NCI-H2107 (cell line): ENCODE results near the gene OR2S2.
"Not testable (repeated sequence)": the region's sequence is repeated elsewhere in the genome, so short reads cannot be mapped to it uniquely, and the experiment has no call there.

Experiments used
- DNase-seq: peaks from one replicate; lab custom pipeline; 2025; lab: John Stamatoyannopoulos, UW

Gene OR2S2

GRCh38 chr9:35958104-35958837 lies at the start of gene OR2S2:
OR2S2 (minus strand) TSS chr9:35958154; CDS start chr9:35958098, 56 bp downstream.
- DNase-seq: no peak

GRCh38 chr9:36007316-36007708 lies 49.4 kb upstream of the OR2S2 start:
- no peak for DNase-seq

GRCh38 chr9:36006549-36007315 lies 48.8 kb upstream of the OR2S2 start:
- no peak for DNase-seq

GRCh38 chr9:36005891-36006290 lies 47.9 kb upstream of the OR2S2 start:
- no peak for DNase-seq

DNA sequence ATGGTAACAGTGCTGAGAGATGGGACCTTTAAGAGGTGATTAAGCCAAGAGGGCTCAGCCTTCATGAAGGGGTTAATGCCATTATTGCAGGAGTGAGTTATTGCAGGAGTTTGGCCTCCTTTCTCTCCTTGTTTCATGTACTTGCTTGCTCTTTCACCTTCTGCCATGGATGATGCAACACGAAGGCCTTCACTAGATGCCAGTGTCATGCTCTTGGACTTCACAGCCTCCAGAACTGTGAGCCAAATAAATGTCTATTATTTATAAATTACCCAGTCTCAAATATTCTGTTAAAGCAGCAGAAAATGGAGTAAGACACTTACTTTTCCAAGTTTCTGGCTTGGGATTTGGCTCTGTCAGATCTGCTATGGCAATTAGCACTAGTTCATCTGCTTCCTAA lies 40.4 kb upstream of the OR2S2 start:
- no peak for DNase-seq

DNA sequence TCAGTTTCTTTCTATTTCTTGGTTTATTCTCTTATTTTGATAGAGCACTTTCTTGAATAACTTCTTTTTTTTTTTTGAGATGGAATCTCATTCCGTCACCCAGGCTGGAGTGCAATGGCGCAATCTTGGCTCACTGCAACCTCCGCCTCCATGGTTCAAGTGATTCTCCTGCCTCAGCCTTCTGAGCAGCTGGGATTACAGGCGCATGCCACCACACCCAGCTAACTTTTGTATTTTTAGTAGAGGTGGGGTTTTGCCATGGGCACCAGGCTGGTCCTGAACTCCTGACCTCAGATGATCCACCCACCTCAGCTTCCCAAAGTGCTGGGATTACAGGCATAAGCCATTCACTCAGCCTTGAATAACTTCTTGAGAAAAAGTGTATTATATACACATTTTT lies 39.1 kb upstream of the OR2S2 start:
- DNase-seq: not testable (repeated sequence)

DNA sequence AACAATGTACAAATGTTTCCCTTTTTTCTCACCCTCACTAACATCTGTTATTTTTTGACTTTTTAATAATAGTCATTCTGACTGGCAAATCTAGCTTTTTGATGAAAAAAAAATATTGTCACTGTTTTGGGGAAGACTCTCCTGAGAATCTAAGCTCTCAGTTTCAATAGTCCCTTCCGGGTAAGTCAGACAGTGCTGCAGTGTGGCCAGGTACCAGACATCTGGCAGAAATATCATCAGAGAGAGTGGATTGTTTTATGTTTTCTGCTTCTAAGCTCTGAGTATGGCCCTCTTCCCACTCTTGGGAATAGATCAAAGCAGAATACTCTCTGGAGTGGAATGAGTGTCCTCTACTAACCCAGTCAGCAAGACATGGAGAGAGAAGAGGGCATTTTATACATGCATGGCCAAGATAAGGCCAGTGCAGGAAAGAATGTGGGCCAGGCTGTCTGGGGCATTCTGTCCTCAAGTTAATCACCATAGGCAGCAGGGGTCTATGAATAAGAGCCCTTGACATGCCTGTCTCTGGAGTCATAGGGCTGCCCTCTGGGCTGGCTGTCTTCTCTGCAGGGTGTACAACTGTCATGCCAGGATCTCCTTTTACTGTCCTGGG lies 38.5 kb upstream of the OR2S2 start:
- no peak for DNase-seq

GRCh38 chr9:35994959-35995358 lies 37.0 kb upstream of the OR2S2 start:
- no peak for DNase-seq

DNA sequence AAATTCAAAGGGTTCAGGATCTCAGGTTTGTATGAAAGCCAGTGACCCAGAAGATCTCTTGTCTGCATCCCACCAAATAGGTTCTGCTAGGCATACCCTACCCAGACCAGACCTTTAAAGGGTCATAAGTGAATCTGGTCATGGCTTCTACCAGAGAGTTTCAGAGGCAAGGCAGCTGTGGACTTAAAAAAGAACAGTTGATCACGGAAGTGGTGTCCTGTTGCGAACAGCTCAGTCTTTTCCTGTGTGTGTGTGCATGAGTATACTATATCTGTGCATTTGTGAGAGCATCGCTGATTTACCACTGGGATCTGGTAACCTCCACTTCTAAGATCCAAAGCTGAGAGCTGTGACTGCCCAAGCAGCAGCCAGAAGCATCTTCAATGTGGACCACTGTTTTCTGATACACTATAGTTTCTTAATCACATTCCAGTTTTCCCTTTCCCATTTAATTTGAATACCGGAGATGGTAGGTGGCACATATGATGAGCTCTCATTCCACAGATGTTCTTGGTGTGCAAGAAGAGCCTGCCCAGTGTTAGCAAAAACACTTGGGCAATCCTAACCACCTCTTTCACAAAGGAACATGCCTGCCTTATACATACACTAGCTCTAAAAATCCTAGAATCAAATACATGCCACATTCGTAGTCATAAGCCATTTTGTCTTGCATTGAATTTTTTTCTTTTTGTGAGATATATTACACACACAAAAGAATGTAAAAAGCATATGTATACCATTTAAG lies 36.2 kb upstream of the OR2S2 start:
- DNase-seq: no peak

DNA sequence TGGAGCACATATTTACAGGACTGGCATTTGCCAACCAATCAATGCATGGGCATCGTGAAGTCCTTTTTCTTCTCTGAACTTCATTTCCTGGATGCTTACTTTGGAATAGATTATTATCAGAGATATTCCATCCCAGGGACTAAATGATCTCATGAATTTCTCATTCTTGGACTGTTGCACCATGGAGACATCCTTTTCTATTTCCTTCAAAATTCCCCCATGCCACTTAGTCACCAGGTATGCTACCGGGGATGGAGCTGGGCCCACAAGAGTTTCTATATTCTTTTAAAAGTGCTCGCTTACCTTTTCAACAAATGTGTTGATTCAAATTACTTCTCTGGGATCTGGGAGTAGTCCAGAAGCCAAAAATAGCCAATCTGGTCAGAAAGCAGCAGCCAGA lies 35.2 kb upstream of the OR2S2 start:
- DNase-seq: not testable (repeated sequence)

GRCh38 chr9:35990155-35990554 lies 32.2 kb upstream of the OR2S2 start:
- no peak for DNase-seq

- DNase-seq: no peak
Observed at GRCh38 chr9:35984021-35984420, 26.1 kb upstream of the OR2S2 start.

GRCh38 chr9:35981699-35982098 lies 23.7 kb upstream of the OR2S2 start:
- no peak for DNase-seq

DNA sequence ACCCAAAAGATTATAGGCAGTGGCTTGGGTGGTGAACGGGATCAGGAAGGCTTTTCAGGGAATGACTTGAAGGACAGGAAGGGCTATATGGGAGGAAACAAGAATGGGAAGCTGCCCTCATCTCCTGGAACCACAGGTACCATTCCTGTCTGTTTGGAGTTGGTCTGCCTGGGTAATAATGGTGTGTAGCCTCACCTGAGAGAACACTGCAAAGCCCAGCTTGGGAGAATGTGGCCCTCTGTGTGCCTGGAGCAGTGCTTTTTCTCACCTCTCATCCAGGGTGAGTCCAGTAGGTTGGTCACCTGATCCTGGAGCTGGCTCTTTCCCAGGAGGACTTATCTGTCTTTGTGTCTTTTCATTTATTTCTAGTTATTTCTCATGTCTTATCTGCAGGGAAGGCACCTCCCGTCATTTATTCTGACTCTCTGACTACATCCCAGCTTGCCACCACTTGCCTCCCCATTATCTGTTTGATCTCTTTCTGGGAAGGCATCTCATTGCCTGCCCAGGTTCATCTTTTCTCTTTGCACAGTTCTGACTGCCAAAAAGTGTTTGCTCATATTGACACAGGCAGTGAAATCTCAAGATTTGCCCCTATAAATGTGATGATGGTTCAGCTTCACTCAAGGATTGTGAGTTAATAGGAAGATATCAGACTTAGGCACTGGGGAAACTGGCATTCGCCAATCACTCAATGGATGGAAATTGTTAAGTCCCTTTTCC lies 22.5 kb upstream of the OR2S2 start:
- DNase-seq: no peak

DNA sequence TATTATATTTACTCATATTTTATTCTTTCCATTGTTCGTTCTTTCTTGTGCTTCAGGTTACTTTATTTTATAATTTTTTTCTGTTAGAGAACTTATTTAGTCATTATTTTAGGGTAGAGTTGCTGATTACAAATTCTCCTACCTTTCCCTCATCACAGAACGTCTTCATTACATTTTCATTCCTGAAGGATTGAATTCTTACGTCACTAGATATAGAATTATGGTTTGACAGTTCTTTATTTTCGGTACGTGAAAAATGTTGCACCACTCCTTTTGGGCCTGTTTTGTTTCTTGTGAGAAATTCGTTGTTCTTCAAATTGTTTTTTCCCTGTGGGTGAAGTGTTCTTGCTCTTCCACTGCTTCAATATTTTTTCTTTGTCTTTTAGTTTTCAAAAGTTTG lies 20.8 kb upstream of the OR2S2 start:
- DNase-seq: no peak

DNA sequence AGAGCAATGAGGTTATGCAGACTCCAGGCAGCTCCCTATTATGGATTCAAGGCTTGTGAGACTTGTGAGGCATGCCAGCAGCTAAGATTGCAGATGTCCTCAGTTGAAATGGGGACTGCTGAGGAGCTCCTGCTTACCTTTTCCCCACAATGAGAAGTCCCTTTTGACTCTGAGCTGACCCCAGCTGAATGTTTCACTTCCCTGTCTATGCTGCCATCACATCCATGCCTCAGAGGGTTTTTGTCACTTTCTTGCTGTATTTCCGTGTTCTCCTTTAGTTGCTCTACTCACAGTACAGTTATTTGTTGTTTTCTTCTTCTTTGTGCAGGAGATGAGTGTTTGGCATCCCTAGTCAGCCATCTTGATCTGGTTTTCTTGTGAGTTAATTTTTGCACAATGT lies 18.8 kb upstream of the OR2S2 start:
- no peak for DNase-seq

DNA sequence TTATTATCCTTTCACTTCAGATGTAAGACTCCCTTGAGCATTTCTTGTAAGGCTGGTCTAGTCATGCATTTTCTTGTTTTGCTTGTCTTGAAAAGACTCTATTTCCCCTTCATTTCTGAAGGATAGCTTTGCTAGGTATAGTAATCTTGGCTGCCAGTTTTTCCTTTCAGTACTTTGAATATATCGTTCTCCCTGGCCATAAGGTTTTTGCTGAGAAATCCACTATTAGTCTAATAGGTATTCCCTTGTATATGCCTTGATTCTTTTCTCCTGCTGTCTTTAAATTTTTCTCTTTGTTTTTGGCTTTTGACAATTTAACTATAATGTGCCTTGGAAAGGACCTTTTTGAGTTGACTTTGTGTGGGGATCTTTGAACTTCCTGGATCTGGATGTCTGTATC lies 16.8 kb upstream of the OR2S2 start:
- no peak for DNase-seq

DNA sequence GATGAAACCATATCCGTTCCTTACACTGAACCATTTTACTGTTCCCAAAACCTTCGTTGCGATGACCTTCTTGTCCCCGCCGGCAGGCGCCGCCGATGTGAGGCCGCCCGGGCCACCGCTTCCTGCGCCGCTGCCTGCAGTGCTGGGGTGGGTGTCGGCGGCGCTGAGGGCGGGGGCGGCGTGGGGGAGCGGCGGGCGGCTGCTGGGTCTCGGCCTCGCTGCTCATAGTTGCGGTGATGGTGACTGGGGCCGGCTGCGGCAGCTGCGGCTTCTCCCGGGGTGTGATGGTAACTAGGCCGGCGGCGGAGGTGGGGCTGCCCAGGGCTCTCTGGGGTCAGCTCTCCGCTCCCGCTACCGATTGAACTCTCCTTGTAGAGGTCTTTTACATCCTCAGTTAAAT lies 14.1 kb upstream of the OR2S2 start:
- DNase-seq: no peak

- DNase-seq: no peak
Observed at GRCh38 chr9:35967042-35967441, 9.1 kb upstream of the OR2S2 start.

DNA sequence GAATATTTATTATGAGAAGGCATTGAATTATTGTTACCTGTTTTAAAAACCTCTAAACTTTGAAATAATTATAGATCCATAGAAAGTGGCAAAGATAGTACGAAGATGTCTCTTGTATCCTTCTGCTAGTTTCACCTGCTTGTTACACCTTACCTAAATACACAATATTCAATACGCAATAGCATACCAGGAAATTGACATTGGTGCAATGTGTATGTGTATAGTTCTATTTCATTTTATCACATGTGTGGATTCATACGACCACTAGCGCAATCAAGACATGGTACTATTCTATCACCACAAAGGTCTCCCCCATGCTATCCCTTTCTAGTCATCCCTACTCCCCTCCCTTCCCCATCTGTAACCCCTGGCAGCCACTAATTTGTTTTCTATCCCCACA lies 8.5 kb upstream of the OR2S2 start:
- no peak for DNase-seq

- DNase-seq: no peak
Observed at GRCh38 chr9:35965011-35965410, 7.1 kb upstream of the OR2S2 start.
